ENCODE results near the gene S100A1. TPM values are rescaled to one million over a fixed set of nuclear protein-coding genes. Genes with fewer than 3 reads are reported as not detected.

The S100A1 gene
- total RNA-seq, 1 experiment from 2014 or later: 1.3 TPM

DNA sequence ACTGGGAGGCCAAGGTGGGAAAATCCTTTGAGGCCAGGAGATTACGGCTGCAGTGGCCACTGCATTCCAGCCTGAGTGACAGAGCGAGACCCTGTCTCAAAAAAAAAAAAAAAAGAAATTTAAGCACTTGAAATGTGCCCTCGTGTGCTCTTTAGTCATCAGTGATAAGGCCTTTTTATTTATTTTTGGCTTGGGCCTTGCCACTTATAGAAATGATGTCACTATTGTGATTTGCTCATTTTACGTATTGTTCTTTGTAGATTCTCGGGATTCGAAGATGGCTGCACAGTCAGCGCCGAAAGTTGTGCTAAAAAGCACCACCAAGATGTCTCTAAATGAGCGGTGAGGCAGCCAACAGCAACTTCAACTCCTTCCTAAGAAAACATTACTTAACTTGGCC, 8.1 kb downstream of the S100A1 start:
- peaks cover 15% of the 10 kb centered on the region for H3K4me1 Mint-ChIP-seq
- no peaks in the 10 kb centered on the region; the same call in 1 of the 2 replicates for H3K9me3 Mint-ChIP-seq
- DNase-seq (ENCODE audit: low spot score) (no peak), ATAC-seq (no peak)
- peaks cover 51% of the 10 kb centered on the region for H3K36me3 Mint-ChIP-seq
- H3K27me3 Mint-ChIP-seq (ENCODE audit: low read depth): no peaks in the 10 kb centered on the region
- ChIA-PET POLR2A (no interaction called here), CTCF (interaction anchor here (1.5 kb wide), 1 partner anchor 9 kb away, joined by 3 read pairs; the partner anchor contains the start of gene S100A13)
- H3K4me3 Mint-ChIP-seq: no peak overlapping the region
- TF ChIP-seq, protein P1, sequence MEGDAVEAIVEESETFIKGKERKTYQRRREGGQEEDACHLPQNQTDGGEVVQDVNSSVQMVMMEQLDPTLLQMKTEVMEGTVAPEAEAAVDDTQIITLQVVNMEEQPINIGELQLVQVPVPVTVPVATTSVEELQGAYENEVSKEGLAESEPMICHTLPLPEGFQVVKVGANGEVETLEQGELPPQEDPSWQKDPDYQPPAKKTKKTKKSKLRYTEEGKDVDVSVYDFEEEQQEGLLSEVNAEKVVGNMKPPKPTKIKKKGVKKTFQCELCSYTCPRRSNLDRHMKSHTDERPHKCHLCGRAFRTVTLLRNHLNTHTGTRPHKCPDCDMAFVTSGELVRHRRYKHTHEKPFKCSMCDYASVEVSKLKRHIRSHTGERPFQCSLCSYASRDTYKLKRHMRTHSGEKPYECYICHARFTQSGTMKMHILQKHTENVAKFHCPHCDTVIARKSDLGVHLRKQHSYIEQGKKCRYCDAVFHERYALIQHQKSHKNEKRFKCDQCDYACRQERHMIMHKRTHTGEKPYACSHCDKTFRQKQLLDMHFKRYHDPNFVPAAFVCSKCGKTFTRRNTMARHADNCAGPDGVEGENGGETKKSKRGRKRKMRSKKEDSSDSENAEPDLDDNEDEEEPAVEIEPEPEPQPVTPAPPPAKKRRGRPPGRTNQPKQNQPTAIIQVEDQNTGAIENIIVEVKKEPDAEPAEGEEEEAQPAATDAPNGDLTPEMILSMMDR (IDR thresholded peaks at IDR 0.05): no peak
- H3K27ac Mint-ChIP-seq: no peak overlapping the region

DNA sequence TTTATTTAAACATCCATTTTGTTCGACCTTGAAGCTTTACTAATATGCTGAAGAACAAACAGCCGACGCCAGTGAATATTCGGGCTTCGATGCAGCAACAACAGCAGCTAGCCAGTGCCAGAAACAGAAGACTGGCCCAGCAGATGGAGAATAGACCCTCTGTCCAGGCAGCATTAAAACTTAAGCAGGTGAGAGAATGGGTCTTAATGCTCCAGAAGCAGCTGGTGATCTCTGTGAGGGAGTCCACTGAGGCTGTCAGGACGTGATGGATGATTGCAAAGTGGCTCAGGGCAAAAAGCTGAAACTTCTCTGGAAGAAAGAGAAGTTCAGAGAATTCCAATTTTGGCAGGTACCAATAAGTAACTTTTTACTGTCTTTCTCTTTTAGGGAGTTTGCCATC, 10.0 kb downstream of the S100A1 start:
- Mint-ChIP-seq H3K36me3 (peaks cover 71% of the 10 kb centered on the region), H3K27me3 (ENCODE audit: low read depth) (no peaks in the 10 kb centered on the region), H3K27ac (no peak overlapping the region), H3K4me1 (peaks cover 13% of the 10 kb centered on the region), H3K4me3 (no peak overlapping the region), H3K9me3 (no peaks in the 10 kb centered on the region)
- DNase-seq (ENCODE audit: low spot score): no peak
- ATAC-seq: no peak
- POLR2A ChIA-PET: no interaction called here
- CTCF ChIA-PET: interaction anchor here (1.1 to 1.4 kb wide), 2 partner anchors 10 to 11 kb away, joined by 3 read pairs; partner anchors contain the start of genes S100A1 and S100A13
- TF ChIP-seq TEAD4 (CRISPR knock-in tag; IDR thresholded peaks at IDR 0.05) (no peak), NR1H2 (CRISPR knock-in tag; IDR thresholded peaks at IDR 0.05) (no peak), SMAD4 (CRISPR knock-in tag; IDR thresholded peaks at IDR 0.05) (no peak), CBFB (CRISPR knock-in tag; IDR thresholded peaks at IDR 0.05; ENCODE audit: low read depth) (no peak), FOXJ3 (CRISPR knock-in tag; IDR thresholded peaks at IDR 0.05; ENCODE audit: borderline replicate concordance) (no peak), PRRX2 (CRISPR knock-in tag; IDR thresholded peaks at IDR 0.05) (no peak), TEAD1 (CRISPR knock-in tag; IDR thresholded peaks at IDR 0.05) (no peak), HMGA2 (CRISPR knock-in tag; IDR thresholded peaks at IDR 0.05) (no peak), NR2C2 (CRISPR knock-in tag; IDR thresholded peaks at IDR 0.05) (no peak), ELF4 (CRISPR knock-in tag; IDR thresholded peaks at IDR 0.05; ENCODE audit: low read depth) (no peak), JUN (CRISPR knock-in tag; IDR thresholded peaks at IDR 0.05) (no peak)
- TF ChIP-seq, protein P2, sequence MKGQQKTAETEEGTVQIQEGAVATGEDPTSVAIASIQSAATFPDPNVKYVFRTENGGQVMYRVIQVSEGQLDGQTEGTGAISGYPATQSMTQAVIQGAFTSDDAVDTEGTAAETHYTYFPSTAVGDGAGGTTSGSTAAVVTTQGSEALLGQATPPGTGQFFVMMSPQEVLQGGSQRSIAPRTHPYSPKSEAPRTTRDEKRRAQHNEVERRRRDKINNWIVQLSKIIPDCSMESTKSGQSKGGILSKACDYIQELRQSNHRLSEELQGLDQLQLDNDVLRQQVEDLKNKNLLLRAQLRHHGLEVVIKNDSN (CRISPR knock-in tag; IDR thresholded peaks at IDR 0.05): no peak
- TF ChIP-seq, protein P3, sequence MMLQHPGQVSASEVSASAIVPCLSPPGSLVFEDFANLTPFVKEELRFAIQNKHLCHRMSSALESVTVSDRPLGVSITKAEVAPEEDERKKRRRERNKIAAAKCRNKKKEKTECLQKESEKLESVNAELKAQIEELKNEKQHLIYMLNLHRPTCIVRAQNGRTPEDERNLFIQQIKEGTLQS (CRISPR knock-in tag; conservative IDR thresholded peaks at IDR 0.05): no peak
- TF ChIP-seq, protein P4, sequence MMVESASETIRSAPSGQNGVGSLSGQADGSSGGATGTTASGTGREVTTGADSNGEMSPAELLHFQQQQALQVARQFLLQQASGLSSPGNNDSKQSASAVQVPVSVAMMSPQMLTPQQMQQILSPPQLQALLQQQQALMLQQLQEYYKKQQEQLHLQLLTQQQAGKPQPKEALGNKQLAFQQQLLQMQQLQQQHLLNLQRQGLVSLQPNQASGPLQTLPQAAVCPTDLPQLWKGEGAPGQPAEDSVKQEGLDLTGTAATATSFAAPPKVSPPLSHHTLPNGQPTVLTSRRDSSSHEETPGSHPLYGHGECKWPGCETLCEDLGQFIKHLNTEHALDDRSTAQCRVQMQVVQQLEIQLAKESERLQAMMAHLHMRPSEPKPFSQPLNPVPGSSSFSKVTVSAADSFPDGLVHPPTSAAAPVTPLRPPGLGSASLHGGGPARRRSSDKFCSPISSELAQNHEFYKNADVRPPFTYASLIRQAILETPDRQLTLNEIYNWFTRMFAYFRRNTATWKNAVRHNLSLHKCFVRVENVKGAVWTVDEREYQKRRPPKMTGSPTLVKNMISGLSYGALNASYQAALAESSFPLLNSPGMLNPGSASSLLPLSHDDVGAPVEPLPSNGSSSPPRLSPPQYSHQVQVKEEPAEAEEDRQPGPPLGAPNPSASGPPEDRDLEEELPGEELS (CRISPR knock-in tag; IDR thresholded peaks at IDR 0.05): no peak
- TF ChIP-seq, protein P5, sequence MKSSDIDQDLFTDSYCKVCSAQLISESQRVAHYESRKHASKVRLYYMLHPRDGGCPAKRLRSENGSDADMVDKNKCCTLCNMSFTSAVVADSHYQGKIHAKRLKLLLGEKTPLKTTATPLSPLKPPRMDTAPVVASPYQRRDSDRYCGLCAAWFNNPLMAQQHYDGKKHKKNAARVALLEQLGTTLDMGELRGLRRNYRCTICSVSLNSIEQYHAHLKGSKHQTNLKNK (CRISPR knock-in tag; IDR thresholded peaks at IDR 0.05): no peak
- TF ChIP-seq, protein P6, sequence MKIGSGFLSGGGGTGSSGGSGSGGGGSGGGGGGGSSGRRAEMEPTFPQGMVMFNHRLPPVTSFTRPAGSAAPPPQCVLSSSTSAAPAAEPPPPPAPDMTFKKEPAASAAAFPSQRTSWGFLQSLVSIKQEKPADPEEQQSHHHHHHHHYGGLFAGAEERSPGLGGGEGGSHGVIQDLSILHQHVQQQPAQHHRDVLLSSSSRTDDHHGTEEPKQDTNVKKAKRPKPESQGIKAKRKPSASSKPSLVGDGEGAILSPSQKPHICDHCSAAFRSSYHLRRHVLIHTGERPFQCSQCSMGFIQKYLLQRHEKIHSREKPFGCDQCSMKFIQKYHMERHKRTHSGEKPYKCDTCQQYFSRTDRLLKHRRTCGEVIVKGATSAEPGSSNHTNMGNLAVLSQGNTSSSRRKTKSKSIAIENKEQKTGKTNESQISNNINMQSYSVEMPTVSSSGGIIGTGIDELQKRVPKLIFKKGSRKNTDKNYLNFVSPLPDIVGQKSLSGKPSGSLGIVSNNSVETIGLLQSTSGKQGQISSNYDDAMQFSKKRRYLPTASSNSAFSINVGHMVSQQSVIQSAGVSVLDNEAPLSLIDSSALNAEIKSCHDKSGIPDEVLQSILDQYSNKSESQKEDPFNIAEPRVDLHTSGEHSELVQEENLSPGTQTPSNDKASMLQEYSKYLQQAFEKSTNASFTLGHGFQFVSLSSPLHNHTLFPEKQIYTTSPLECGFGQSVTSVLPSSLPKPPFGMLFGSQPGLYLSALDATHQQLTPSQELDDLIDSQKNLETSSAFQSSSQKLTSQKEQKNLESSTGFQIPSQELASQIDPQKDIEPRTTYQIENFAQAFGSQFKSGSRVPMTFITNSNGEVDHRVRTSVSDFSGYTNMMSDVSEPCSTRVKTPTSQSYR (CRISPR knock-in tag; IDR thresholded peaks at IDR 0.05): no peak
